Eye (tissue), 1 donor: Measurements from ENCODE around the gene SLC12A3.
A peak's percentile ranks its signal among the peaks of the same experiment; 100 is the strongest.
"Not testable (repeated sequence)": the region's sequence is repeated elsewhere in the genome, so short reads cannot be mapped to it uniquely, and the experiment has no call there.

ENCODE experiments used
- DNase-seq: peaks from one replicate; pipeline ENCODE4 v3.0.0-alpha.2; 2015

The SLC12A3 gene

GRCh38 chr16:56929639-56930038 is 64.6 kb downstream of the SLC12A3 start:
- DNase-seq = no peak

- DNase-seq = peak; percentile 71
Measured at GRCh38 chr16:56930486-56931270, 65.7 kb downstream of the SLC12A3 start.

- peak; percentile 88 for DNase-seq
Measured at GRCh38 chr16:56931271-56931891, 66.4 kb downstream of the SLC12A3 start.

- peak; percentile 99 for DNase-seq
Measured at GRCh38 chr16:56931892-56932720, 67.1 kb downstream of the SLC12A3 start, which contains the start of gene HERPUD1. Gene HERPUD1 (plus strand): TSS chr16:56932142. CDS start chr16:56932245, 103 bp downstream.

- peak; percentile 78 for DNase-seq
Measured at GRCh38 chr16:56932721-56933619, 68.0 kb downstream of the SLC12A3 start.

GRCh38 chr16:56933828-56934598 is 69.0 kb downstream of the SLC12A3 start:
- DNase-seq = no peak

- DNase-seq = not testable (repeated sequence)
Measured at GRCh38 chr16:56934599-56935145, 69.7 kb downstream of the SLC12A3 start.

GRCh38 chr16:56935201-56935600 is 70.2 kb downstream of the SLC12A3 start:
- DNase-seq = no peak

- no peak for DNase-seq
Measured at GRCh38 chr16:56936491-56936890, 71.5 kb downstream of the SLC12A3 start.

- DNase-seq = peak; percentile 49
Measured at GRCh38 chr16:56936950-56937349, 71.9 kb downstream of the SLC12A3 start.

GRCh38 chr16:56938664-56939513 is 73.9 kb downstream of the SLC12A3 start:
- DNase-seq = no peak

GRCh38 chr16:56939801-56940200 is 74.8 kb downstream of the SLC12A3 start:
- no peak for DNase-seq

- DNase-seq = no peak
Measured at GRCh38 chr16:56941092-56941491, 76.1 kb downstream of the SLC12A3 start.

GRCh38 chr16:56941856-56942331 is 76.9 kb downstream of the SLC12A3 start:
- DNase-seq = no peak

GRCh38 chr16:56943761-56944375 is 78.9 kb downstream of the SLC12A3 start:
- no peak for DNase-seq

GRCh38 chr16:56944954-56945839 is 80.2 kb downstream of the SLC12A3 start:
- DNase-seq = no peak

GRCh38 chr16:56945847-56946527 is 81.0 kb downstream of the SLC12A3 start:
- DNase-seq = no peak
